ENCODE measurements around the gene FAM229B. TPM values are rescaled to one million over a fixed set of nuclear protein-coding genes. Genes with fewer than 3 reads are reported as not detected.
"Not testable (repeated sequence)": the region's sequence is repeated elsewhere in the genome, so short reads cannot be mapped to it uniquely, and the experiment has no call there.

The FAM229B gene
- polyA plus RNA-seq, 1 experiment, result 26.8 TPM

DNA sequence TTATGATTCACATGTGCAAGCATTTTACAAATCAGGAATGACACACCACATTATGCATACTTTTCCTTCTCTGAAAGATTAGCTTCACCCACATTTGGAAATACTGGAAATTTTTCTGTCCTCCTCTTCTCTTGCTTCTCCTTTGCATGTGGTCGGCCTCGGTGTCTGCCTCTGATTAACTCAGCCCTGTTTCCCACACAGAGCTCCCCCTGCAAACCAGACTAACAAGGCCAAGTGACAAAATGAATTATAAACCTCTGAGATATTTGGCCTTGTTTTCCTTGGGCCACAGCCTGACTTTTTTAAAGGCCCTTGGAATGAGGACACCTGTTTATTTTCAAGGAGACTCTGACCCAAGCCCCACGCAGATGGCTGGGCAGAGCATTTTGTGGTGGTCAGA is 42.5 kb upstream of the FAM229B start:
- CTCF ChIA-PET, result interaction anchor here (0.6 to 6.3 kb wide), 19 partner anchors 10 to 988 kb away, joined by 3 to 82 read pairs (median 4); partner anchors contain the start of gene FYN

GRCh38 chr6:112047523-112047922 is 39.9 kb upstream of the FAM229B start:
- CTCF ChIA-PET; H3K27me3 ChIP-seq (ENCODE audit: control insufficient read depth, insufficient read depth, low read length); POLR2A ChIA-PET; H3K36me3 ChIP-seq (ENCODE audit: control insufficient read depth, insufficient read depth, low read length); DNase-seq (ENCODE audit: low read depth); H3K4me3 ChIP-seq (ENCODE audit: low read depth, low read length): not testable (repeated sequence)

More for the DNA sequence above, 42.5 kb upstream of the FAM229B start:
- Histone ChIP-seq H3K4me3 (ENCODE audit: low read depth, low read length) (no peak overlapping the region), H3K27me3 (ENCODE audit: control insufficient read depth, insufficient read depth, low read length) (no peaks in the 10 kb centered on the region), H3K36me3 (ENCODE audit: control insufficient read depth, insufficient read depth, low read length) (no peaks in the 10 kb centered on the region)
- peak; percentile 92 for DNase-seq (ENCODE audit: low read depth)
- TF ChIP-seq, protein P1, sequence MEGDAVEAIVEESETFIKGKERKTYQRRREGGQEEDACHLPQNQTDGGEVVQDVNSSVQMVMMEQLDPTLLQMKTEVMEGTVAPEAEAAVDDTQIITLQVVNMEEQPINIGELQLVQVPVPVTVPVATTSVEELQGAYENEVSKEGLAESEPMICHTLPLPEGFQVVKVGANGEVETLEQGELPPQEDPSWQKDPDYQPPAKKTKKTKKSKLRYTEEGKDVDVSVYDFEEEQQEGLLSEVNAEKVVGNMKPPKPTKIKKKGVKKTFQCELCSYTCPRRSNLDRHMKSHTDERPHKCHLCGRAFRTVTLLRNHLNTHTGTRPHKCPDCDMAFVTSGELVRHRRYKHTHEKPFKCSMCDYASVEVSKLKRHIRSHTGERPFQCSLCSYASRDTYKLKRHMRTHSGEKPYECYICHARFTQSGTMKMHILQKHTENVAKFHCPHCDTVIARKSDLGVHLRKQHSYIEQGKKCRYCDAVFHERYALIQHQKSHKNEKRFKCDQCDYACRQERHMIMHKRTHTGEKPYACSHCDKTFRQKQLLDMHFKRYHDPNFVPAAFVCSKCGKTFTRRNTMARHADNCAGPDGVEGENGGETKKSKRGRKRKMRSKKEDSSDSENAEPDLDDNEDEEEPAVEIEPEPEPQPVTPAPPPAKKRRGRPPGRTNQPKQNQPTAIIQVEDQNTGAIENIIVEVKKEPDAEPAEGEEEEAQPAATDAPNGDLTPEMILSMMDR (IDR thresholded peaks at IDR 0.05; ENCODE audit: insufficient read depth, low read depth, low read length), result no peak
- POLR2A ChIA-PET, result interaction anchor here (0.5 kb wide), 1 partner anchor 402 kb away, joined by 6 read pairs; no protein-coding TSS in a partner anchor

DNA sequence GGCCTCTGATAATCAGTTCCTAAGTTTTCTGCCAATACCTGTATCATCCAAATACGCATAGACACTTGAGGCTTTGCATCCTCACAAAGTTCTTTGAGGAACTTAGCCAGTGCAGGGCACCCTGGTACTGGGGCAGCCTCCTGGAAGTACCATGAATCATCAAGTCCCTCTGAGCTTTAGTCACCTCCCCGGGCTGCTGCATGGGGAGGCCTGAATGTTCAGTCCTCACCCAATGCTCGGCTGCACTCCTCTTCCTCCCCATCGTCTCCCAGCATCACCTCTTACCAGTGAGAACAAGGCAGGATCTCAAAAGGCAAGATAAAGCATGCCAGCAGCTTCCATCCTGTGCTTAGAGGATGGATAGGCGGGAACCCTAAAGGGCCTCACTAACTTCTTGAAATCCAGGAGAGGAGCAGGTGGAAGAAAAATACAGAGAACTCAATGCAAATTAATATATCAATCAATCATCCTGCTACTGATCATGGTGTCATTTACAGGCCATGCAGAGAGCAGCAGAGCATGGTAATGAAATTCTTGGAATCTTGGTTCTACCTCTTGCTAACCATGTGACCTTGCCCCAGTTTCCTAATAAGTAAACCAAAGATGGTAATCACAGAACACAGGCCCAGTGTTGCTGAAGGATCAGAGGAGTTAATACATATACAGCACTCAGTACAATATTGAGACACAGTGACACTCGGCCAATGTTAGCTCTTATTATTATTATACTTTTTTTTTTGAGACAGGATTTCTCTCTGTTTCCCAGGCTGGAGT is 38.2 kb upstream of the FAM229B start:
- Histone ChIP-seq H3K36me3 (ENCODE audit: control insufficient read depth, insufficient read depth, low read length) (no peaks in the 10 kb centered on the region), H3K4me3 (ENCODE audit: low read depth, low read length) (no peak overlapping the region), H3K27me3 (ENCODE audit: control insufficient read depth, insufficient read depth, low read length) (no peaks in the 10 kb centered on the region)
- CTCF ChIA-PET, result interaction anchor here (0.8 to 2.2 kb wide), 5 partner anchors 8 to 64 kb away, joined by 3 to 6 read pairs (median 5); partner anchors contain the start of genes FAM229B and TUBE1
- TF ChIP-seq, protein P1 (IDR thresholded peaks at IDR 0.05; ENCODE audit: insufficient read depth, low read depth, low read length), result no peak
- POLR2A ChIA-PET, result no interaction called here
- no peak for DNase-seq (ENCODE audit: low read depth)

- POLR2A ChIA-PET, result no interaction called here
- DNase-seq (ENCODE audit: low read depth), result no peak
Observed at GRCh38 chr6:112049996-112050395, 37.4 kb upstream of the FAM229B start.

DNA sequence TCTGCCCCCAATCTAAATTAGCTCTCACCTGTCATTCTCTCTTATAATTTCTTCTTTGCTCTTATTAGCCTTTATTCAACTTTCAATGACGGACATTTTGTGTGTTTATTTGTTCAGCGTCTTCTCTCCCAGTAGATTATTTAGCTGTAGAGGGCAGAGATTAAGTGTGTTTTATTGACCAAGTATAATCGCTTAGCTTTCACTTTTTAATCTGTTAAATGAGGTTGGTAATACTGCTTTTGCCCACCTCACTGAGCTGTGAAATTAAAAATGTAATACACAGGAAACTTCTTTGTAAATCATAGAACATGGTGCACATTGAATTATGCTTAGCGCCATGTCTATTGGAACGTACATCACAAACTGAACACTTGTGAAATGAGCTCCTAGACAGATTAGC is 37.0 kb upstream of the FAM229B start:
- ChIA-PET CTCF (interaction anchor here (1.6 to 2.2 kb wide), 3 partner anchors 8 to 37 kb away, joined by 5 to 6 read pairs (median 6); partner anchors contain the start of genes FAM229B and TUBE1), POLR2A (no interaction called here)
- no peaks in the 10 kb centered on the region for H3K27me3 ChIP-seq (ENCODE audit: control insufficient read depth, insufficient read depth, low read length)
- H3K36me3 ChIP-seq (ENCODE audit: control insufficient read depth, insufficient read depth, low read length), result no peaks in the 10 kb centered on the region
- TF ChIP-seq, protein P1 (IDR thresholded peaks at IDR 0.05; ENCODE audit: insufficient read depth, low read depth, low read length), result no peak
- H3K4me3 ChIP-seq (ENCODE audit: low read depth, low read length), result no peak overlapping the region
- no peak for DNase-seq (ENCODE audit: low read depth)

More at GRCh38 chr6:112049996-112050395, 37.4 kb upstream of the FAM229B start:
- Histone ChIP-seq H3K4me3 (ENCODE audit: low read depth, low read length) (no peak overlapping the region), H3K36me3 (ENCODE audit: control insufficient read depth, insufficient read depth, low read length) (no peaks in the 10 kb centered on the region), H3K27me3 (ENCODE audit: control insufficient read depth, insufficient read depth, low read length) (no peaks in the 10 kb centered on the region)
- CTCF ChIA-PET, result interaction anchor here (0.8 to 2.2 kb wide), 5 partner anchors 8 to 63 kb away, joined by 3 to 6 read pairs (median 5); partner anchors contain the start of genes FAM229B and TUBE1
- TF ChIP-seq, protein P1 (IDR thresholded peaks at IDR 0.05; ENCODE audit: insufficient read depth, low read depth, low read length), result no peak

GRCh38 chr6:112051251-112051740 is 36.1 kb upstream of the FAM229B start:
- H3K4me3 ChIP-seq (ENCODE audit: low read depth, low read length); DNase-seq (ENCODE audit: low read depth); POLR2A ChIA-PET; CTCF ChIA-PET; H3K36me3 ChIP-seq (ENCODE audit: control insufficient read depth, insufficient read depth, low read length); H3K27me3 ChIP-seq (ENCODE audit: control insufficient read depth, insufficient read depth, low read length): not testable (repeated sequence)

Measured in BJ (cell line).